CD1c-positive myeloid dendritic cell (primary cell): Measurements from ENCODE around the gene LNX2.
A peak's percentile ranks its signal among the peaks of the same experiment; 100 is the strongest.

Source experiments
- DNase-seq: peaks from one replicate; pipeline ENCODE4 v3.0.0-alpha.2; 2016; ENCODE audit errors: extremely low spot score

LNX2 gene

GRCh38 chr13:27620377-27621115 lies at the start of gene LNX2:
Gene LNX2 (minus strand): TSS chr13:27620529. CDS start chr13:27581703, 38,826 bp downstream.
- peak; percentile 98 for DNase-seq

DNA sequence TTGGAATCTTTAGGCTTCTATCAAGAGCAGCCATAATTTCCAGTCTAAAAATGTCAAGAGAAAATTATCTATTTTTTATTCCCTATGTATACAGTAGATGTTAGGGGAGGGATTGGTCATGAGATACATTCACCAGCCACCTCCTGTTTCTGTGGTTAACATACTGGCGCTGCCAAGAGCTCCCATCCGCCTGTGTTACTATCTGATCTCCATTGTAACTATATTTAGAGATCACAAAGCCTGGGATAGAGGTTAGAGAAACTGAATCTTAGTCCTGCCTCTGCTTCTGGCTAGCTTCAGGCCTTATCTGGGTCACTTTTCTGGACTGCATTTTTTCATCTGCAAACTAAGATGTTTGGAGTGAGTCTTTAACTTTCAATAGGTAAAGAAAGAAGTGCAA lies 47.6 kb upstream of the LNX2 start:
- DNase-seq, result no peak

GRCh38 chr13:27666951-27667350 lies 46.6 kb upstream of the LNX2 start:
- DNase-seq, result no peak

DNA sequence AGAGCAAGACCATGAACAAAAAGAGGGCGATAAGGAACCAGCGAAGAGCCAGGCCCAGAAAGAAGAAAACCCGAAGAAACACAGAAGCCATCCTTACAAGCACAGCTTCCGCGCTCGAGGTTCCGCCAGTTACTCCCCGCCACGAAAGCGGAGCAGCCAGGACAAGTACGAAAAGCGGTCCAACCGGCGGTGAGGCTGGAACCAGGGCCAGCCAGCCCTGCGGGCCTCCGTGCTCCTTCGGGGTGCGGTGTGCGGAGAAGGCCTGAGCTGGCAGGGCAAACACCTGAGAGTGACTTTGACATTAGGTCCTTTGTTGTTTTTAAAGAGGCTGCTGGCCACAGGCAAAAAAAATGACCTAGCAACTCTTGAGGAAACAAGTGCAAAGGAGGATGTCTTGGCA lies 45.4 kb upstream of the LNX2 start:
- DNase-seq, result no peak

- no peak for DNase-seq
These were observed 45.0 kb upstream of the LNX2 start for GRCh38 chr13:27665333-27665732.

- no peak for DNase-seq
These were observed 43.6 kb upstream of the LNX2 start for GRCh38 chr13:27663947-27664346.

GRCh38 chr13:27662738-27663470 lies 42.6 kb upstream of the LNX2 start:
- DNase-seq, result no peak

- no peak for DNase-seq
These were observed 40.7 kb upstream of the LNX2 start for GRCh38 chr13:27661017-27661416.

GRCh38 chr13:27660511-27660910 lies 40.2 kb upstream of the LNX2 start:
- no peak for DNase-seq

DNA sequence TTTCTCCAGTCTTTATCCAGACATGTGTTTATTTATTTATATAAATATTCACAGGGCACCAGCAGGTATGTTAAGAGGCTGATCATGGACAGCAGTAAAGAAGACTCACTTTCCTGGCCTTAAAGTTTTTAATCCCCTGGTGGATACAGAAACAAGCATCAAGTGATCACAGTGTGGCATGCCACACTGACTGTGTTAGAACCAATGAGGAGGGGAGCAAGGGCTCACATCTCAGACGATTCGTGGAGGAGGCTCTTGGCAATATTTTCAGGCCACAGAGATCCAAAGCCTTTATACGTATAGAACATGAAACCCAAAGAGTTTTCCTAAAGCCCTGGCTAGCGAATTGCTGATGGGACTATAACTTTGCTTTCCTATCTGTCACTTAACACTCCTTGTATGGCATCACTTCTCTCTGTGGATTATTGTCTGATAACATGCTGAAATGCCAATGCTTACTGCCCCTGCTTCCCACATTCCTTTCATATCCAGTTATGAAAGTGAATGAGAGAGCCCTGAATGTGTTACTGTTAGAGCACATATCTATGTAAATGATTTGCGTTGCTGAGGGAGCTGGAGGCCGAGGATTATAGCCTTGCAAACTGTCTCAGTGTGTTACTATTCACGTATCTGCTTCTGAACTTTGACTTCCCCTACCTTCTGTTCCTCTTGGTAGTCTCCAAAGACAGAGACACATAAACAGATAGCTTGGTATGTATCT lies 39.0 kb upstream of the LNX2 start:
- DNase-seq, result no peak

DNA sequence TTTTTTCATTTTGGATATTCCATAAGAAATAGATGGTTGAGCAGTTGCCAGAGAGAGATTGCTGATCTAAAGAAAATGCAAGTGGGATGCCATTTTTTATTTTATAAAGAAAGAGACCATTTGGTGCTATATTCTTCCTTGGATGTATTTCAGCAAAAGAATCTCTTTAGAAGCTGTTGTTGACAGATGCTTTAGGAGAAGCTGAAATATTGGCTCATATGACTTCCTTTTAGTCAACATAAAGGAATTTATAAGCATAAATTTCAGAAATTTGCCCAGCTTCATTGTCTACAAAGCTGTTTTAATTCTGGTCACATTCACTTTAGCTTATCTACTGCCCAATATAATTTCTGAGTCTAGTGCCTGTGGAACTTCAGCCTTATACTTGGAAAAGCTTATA lies 38.2 kb upstream of the LNX2 start:
- no peak for DNase-seq

DNA sequence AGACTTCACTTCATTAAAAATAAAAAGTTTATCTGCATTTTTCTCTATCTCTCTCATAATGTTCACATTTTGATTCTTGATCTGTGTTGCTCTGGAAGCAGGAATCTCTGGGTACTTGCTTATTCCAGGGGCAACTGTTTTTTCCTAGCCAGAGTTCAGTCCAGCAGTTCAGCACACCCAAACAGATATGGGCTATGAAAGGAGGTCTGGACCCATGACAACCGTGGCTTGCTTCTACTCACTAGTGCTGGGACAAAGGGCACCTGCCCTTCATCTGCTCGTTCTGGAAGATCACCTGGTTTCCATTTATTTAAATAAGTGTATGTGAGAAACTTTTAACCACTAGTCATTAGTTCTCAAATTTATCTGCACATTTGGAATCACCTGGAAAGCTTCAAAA lies 37.4 kb upstream of the LNX2 start:
- no peak for DNase-seq

GRCh38 chr13:27654816-27655215 lies 34.5 kb upstream of the LNX2 start:
- no peak for DNase-seq

DNA sequence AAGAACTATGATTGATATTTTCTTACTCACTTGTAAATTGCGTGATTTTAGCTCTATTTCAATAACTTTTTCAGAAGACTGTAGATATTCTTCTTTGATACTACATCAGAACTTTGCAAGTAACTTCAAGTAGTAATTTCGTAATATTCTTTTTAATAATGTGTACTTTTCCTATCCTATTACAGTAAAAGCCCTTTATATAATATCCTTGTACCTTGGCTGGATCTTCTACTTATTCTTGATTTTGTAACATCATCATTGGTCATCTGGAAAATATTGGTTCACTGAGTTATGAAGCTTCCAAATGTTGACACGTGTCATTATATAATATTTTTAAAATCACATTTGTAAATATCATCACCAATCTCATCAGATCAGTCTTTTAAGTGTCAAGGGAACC lies 33.7 kb upstream of the LNX2 start:
- DNase-seq, result no peak

GRCh38 chr13:27650312-27650711 lies 30.0 kb upstream of the LNX2 start:
- no peak for DNase-seq

GRCh38 chr13:27644302-27644701 lies 24.0 kb upstream of the LNX2 start:
- no peak for DNase-seq

GRCh38 chr13:27643334-27644132 lies 23.2 kb upstream of the LNX2 start:
- DNase-seq, result no peak

- no peak for DNase-seq
These were observed 21.6 kb upstream of the LNX2 start for GRCh38 chr13:27641711-27642502.

DNA sequence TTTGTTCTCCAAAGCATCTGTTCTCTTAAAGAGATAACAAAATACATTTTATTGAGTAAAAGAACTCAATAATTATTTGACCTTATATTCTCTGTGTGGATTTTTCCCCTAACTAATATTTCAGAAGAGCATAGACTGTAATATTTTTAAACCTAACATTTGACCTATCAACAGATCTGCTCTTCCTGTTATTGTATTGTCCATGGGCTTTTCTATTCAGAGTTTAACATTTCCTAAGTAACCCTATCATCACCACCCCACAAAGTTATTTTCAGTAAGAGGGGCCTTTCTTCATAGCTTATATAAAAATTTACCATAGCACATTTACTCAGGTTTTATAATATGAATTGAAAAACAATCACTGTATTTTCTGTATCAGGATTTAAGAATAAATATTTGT lies 18.9 kb upstream of the LNX2 start:
- no peak for DNase-seq

DNA sequence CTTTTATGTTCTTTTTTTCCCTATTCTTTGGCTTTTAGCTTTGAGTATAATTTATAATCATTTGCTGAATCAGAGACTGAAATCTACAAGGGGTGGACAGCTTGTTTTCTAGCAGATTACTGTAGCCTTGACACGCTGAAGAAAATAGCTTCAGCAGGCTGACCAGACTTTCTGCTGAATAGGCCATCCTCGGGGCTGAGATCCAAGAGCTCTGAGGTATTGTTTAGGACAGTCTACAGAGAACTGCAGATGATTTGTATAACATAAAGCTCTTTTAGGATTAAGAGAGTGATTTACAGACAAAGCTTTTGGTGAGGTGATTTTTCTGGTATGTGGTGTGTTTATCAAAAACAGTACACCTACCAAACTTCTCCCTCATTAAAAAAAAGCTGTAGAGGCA lies 18.2 kb upstream of the LNX2 start:
- no peak for DNase-seq

GRCh38 chr13:27638001-27638400 lies 17.7 kb upstream of the LNX2 start:
- DNase-seq, result no peak
